ENCODE results near the gene TANGO6.

DNA sequence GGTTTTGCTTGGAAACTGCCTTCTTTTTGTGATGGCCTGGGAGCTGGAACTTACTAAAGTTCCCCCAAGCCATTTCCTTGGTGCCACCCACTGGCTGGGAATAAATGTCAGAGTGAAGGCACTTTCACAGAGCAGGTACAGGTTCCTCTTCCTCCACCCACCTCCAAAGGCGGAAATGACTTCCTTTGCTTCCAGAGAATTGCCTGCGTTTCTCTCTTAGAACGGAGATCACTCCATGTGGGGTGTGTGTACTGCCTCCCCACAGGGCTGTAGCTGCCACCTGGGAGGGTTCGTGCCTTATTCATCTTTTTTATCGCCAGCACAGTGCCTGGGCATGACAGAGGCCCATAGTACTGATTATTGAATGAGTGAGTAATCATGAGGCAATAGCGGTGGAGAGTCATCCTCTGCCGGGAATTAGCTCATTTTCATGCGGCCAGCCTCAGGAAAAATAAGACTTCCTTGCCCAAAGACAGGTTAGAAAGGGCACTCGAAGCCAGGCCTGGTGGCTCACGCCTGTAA is 229.9 kb downstream of the TANGO6 start:
- no peak for TF ChIP-seq ZNF274 (IDR thresholded peaks at IDR 0.05; ENCODE audit: low read depth, low read length)
- no peak for TF ChIP-seq SUZ12 (IDR thresholded peaks at IDR 0.05; ENCODE audit: extremely low read depth, insufficient read depth, insufficient read length)

Data from NT2/D1 (cell line).